Keratinocyte (primary cell): ENCODE measurements around the gene PTCD2. TPM values are rescaled to one million over a fixed set of nuclear protein-coding genes. Genes with fewer than 3 reads are reported as not detected.

Experiments
- DNase-seq: peaks from one replicate; pipeline ENCODE4 v3.0.0-alpha.2; 2011; ENCODE audit warnings: low read depth, missing footprints, low spot score
- FAIRE-seq: peaks from 2 replicates; lab custom pipeline; 2011; peaks lifted over from hg19 to GRCh38; lab: Jason Lieb, UNC
- H2AFZ ChIP-seq: 2 replicates; pipeline ENCODE4 v1.6.0; 2012; ENCODE audit warnings: low read length, control low read depth, inconsistent platforms; ENCODE audit not compliant: control insufficient read depth
- H3K27ac ChIP-seq: 2 replicates; pipeline ENCODE4 v1.5.1; 2011; ENCODE audit warnings: low read length; ENCODE audit not compliant: control insufficient read depth, insufficient read depth
- H3K27me3 ChIP-seq: 3 replicates; pipeline ENCODE4 v1.6.0; 2011; ENCODE audit warnings: low read length; ENCODE audit not compliant: control insufficient read depth, insufficient read depth; ENCODE audit errors: extremely low read depth
- H3K36me3 ChIP-seq, 2 experiments: 2 replicates in 1 of 2; 3 replicates in 1 of 2; pipeline ENCODE4 v1.5.1; 2011; ENCODE audit warnings: low read length in 2 of 2, mild to moderate bottlenecking in 1 of 2; ENCODE audit not compliant: control insufficient read depth in 2 of 2, insufficient read depth in 2 of 2; ENCODE audit errors: extremely low read depth in 1 of 2
- H3K4me1 ChIP-seq: 3 replicates; pipeline ENCODE4 v1.5.1; 2011; ENCODE audit warnings: low read length; ENCODE audit not compliant: control insufficient read depth, insufficient read depth; ENCODE audit errors: extremely low read depth
- H3K4me2 ChIP-seq: 3 replicates; pipeline ENCODE4 v1.6.0; 2011; ENCODE audit warnings: low read depth, low read length; ENCODE audit not compliant: control insufficient read depth, insufficient read depth; ENCODE audit errors: extremely low read depth
- H3K4me3 ChIP-seq, 3 experiments: fragments of 200-600 bp in 1 of 3; sonication (generic) in 1 of 3; 2 replicates in 2 of 3; 3 replicates in 1 of 3; pipeline ENCODE4 v1.5.1; 2011 to 2016; ENCODE audit warnings: low read length in 3 of 3, mild to moderate bottlenecking in 3 of 3, control low read depth in 2 of 3, inconsistent platforms in 1 of 3, low read depth in 1 of 3, mixed read lengths in 1 of 3, mixed run types in 1 of 3, moderate library complexity in 1 of 3; ENCODE audit not compliant: control insufficient read depth in 2 of 3, insufficient read depth in 2 of 3; ENCODE audit errors: extremely low read depth in 1 of 3
- H3K79me2 ChIP-seq: 2 replicates; pipeline ENCODE4 v1.6.0; 2012; ENCODE audit warnings: low read length; ENCODE audit not compliant: control insufficient read depth, insufficient read depth
- H3K9ac ChIP-seq: 3 replicates; pipeline ENCODE4 v1.6.0; 2011; ENCODE audit warnings: low read length; ENCODE audit not compliant: control insufficient read depth, insufficient read depth; ENCODE audit errors: extremely low read depth
- H3K9me1 ChIP-seq: 3 replicates; pipeline ENCODE4 v1.6.0; 2011; ENCODE audit warnings: low read length; ENCODE audit not compliant: control insufficient read depth, insufficient read depth; ENCODE audit errors: extremely low read depth
- H3K9me3 ChIP-seq: 2 replicates; pipeline ENCODE4 v1.5.1; 2012; ENCODE audit warnings: low read depth, low read length; ENCODE audit not compliant: control insufficient read depth
- H4K20me1 ChIP-seq: 3 replicates; pipeline ENCODE4 v1.6.0; 2011; ENCODE audit warnings: low read length; ENCODE audit not compliant: control insufficient read depth, insufficient read depth; ENCODE audit errors: extremely low read depth
- CTCF ChIP-seq, 3 experiments: IDR thresholded peaks in 1 of 3; conservative IDR thresholded peaks in 1 of 3; optimal IDR thresholded peaks in 1 of 3; 2 replicates in 2 of 3; 3 replicates in 1 of 3; pipeline versions ENCODE3 to v1.5.1; 2011; ENCODE audit warnings: low read length in 3 of 3, mild to moderate bottlenecking in 3 of 3, moderate library complexity in 2 of 3, control low read depth in 1 of 3, inconsistent platforms in 1 of 3; ENCODE audit not compliant: insufficient read depth in 2 of 3; ENCODE audit errors: extremely low read depth in 1 of 3
- EZH2 ChIP-seq: IDR thresholded peaks from one replicate; pipeline ENCODE4 v1.6.1; 2012; ENCODE audit warnings: inconsistent platforms, mild to moderate bottlenecking, low read length, moderate library complexity
- dilution Hi-C: fragments of 300-500 bp; cut with MboI; formaldehyde crosslinking; loops from one replicate; pipeline ENCODE4 v1.7.0; 2020; ENCODE audit warnings: low sequenced_read_pairs; ENCODE audit not compliant: extremely low pct_ligation_motif_present
- polyA plus RNA-seq, 5 experiments: library from polyadenylated mRNA; depleted of rRNA in 3 of 5; stranded (reverse) in 3 of 5; stranded (forward) in 1 of 5; unstranded in 1 of 5; fragments of >200 nt; gene quantifications; 1 replicate in 1 of 5; 2 replicates in 3 of 5; 3 replicates in 1 of 5; pipeline versions ENCODE4 v1.2.1 to v1.2.3, GENCODE V29; 2011 to 2012; ENCODE audit warnings: missing spikeins in 2 of 5, low read depth in 1 of 5, low replicate concordance in 1 of 5

The PTCD2 gene
- polyA plus RNA-seq, 1 donor (not counting 4 experiments of a cell fraction or from before 2014, with no cell fraction given) = 13.1 TPM

- H3K27ac ChIP-seq = peak overlapping the region; percentile 95
- H3K9ac ChIP-seq = peak overlapping the region; percentile 29
- H3K79me2 ChIP-seq = peaks cover 44% of the 10 kb centered on the region
- dilution Hi-C loops = no loop called here
- H3K36me3 ChIP-seq = peaks cover 0 to 25% of the 10 kb centered on the region in 2 experiments
- H3K4me2 ChIP-seq = peak overlapping the region; percentile 35
- H3K27me3 ChIP-seq = no peaks in the 10 kb centered on the region
- H3K4me3 ChIP-seq = peak overlapping the region in 1 of 3 experiments; percentile 9
- FAIRE-seq = no peak
- peak overlapping the region; percentile 27 for H2AFZ ChIP-seq
- no peak for DNase-seq
- H3K9me3 ChIP-seq = no peaks in the 10 kb centered on the region
- H3K9me1 ChIP-seq = no peaks in the 10 kb centered on the region
- no peaks in the 10 kb centered on the region for H4K20me1 ChIP-seq
- H3K4me1 ChIP-seq = peaks cover 11% of the 10 kb centered on the region
- TF ChIP-seq CTCF (optimal IDR thresholded peaks at IDR 0.05 in 1 of 3, IDR thresholded peaks at IDR 0.05 in 1 of 3, conservative IDR thresholded peaks at IDR 0.05 in 1 of 3; ENCODE audit: extremely low read depth in 1 of 3, insufficient read depth in 2 of 3, low read length in 3 of 3) (no peak), EZH2 (no peak)
These were observed 11.4 kb upstream of the PTCD2 start for GRCh38 chr5:72308853-72309191.

DNA sequence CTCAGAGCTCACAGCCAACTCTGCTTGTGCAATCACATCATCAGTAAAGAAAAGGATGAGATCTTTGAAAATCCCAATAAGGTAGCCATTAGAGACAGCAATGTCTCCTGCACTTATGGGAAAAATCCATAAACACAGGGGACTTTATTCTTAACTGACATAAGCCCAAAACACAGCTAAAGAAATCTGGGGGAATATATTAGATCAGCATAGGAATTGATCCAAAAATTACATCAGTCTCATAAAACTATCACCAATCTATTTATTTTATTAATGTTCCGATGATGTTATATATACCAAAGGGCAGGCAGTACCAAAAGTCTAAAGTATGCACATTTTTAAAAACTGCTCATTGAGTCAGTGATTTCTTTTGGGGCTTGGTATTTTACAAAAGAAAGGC is 7.0 kb upstream of the PTCD2 start:
- dilution Hi-C loops = no loop called here
- H3K9me3 ChIP-seq = no peaks in the 10 kb centered on the region
- H3K27ac ChIP-seq = no peak overlapping the region
- H3K4me3 ChIP-seq = no peak overlapping the region
- peaks cover 8% of the 10 kb centered on the region for H3K4me1 ChIP-seq
- H3K4me2 ChIP-seq = no peak overlapping the region
- H3K79me2 ChIP-seq = peaks cover 43% of the 10 kb centered on the region
- no peaks in the 10 kb centered on the region for H3K9me1 ChIP-seq
- no peaks in the 10 kb centered on the region for H3K27me3 ChIP-seq
- FAIRE-seq (no peak), DNase-seq (no peak)
- H3K9ac ChIP-seq = no peak overlapping the region
- H4K20me1 ChIP-seq = no peaks in the 10 kb centered on the region
- TF ChIP-seq EZH2 (no peak), CTCF (optimal IDR thresholded peaks at IDR 0.05 in 1 of 3, IDR thresholded peaks at IDR 0.05 in 1 of 3, conservative IDR thresholded peaks at IDR 0.05 in 1 of 3; ENCODE audit: extremely low read depth in 1 of 3, insufficient read depth in 2 of 3, low read length in 3 of 3) (no peak)
- H2AFZ ChIP-seq = no peak overlapping the region
- peaks cover 0 to 28% of the 10 kb centered on the region in 2 experiments for H3K36me3 ChIP-seq
